Mesendoderm (in vitro differentiated cells): ENCODE measurements around the gene MBD3L2.
"Not testable (repeated sequence)": the region's sequence is repeated elsewhere in the genome, so short reads cannot be mapped to it uniquely, and the experiment has no call there.

Experiments used
- DNase-seq: peaks from one replicate; pipeline ENCODE4 v3.0.0; 2013
- H2AK5ac ChIP-seq: 2 replicates; pipeline ENCODE4 v1.6.1; 2013; ENCODE audit warnings: low read length, inconsistent platforms
- H2BK120ac ChIP-seq: 2 replicates; pipeline ENCODE4 v1.6.1; 2013; ENCODE audit warnings: low read depth, mild to moderate bottlenecking, low read length, moderate library complexity, mixed read lengths
- H2BK15ac ChIP-seq: replicated peaks from 2 replicates; pipeline ENCODE4 v1.6.1; 2013; ENCODE audit warnings: low read depth, mild to moderate bottlenecking, moderate library complexity
- H2BK5ac ChIP-seq: 2 replicates; pipeline ENCODE4 v1.6.1; 2013; ENCODE audit warnings: low read length, inconsistent platforms
- H3K18ac ChIP-seq: 2 replicates; pipeline ENCODE4 v1.6.1; 2013; ENCODE audit warnings: mild to moderate bottlenecking, low read length, mixed read lengths
- H3K23ac ChIP-seq: one replicate; pipeline ENCODE4 v1.6.1; 2013; ENCODE audit warnings: low read length
- H3K27ac ChIP-seq: 2 replicates; pipeline ENCODE4 v1.5.1; 2013; ENCODE audit warnings: low read depth, mild to moderate bottlenecking, inconsistent platforms, low read length, moderate library complexity
- H3K27me3 ChIP-seq: 2 replicates; pipeline ENCODE4 v1.6.1; 2013; ENCODE audit warnings: low read length, control low read depth, mild to moderate bottlenecking, inconsistent platforms; ENCODE audit not compliant: insufficient read depth, poor library complexity
- H3K36me3 ChIP-seq: 2 replicates; pipeline ENCODE4 v1.6.1; 2013; ENCODE audit warnings: low read length, inconsistent platforms; ENCODE audit not compliant: control insufficient read depth, insufficient read depth
- H3K4ac ChIP-seq: one replicate; pipeline ENCODE4 v1.6.1; 2013; ENCODE audit warnings: low read depth, mild to moderate bottlenecking, low read length, moderate library complexity
- H3K4me1 ChIP-seq: 2 replicates; pipeline ENCODE4 v1.6.1; 2013; ENCODE audit warnings: low read depth, low read length, inconsistent platforms; ENCODE audit not compliant: control insufficient read depth
- H3K4me2 ChIP-seq: 2 replicates; pipeline ENCODE4 v1.6.1; 2013; ENCODE audit warnings: low read length
- H3K4me3 ChIP-seq: 2 replicates; pipeline ENCODE4 v1.5.1; 2013; ENCODE audit warnings: mild to moderate bottlenecking, low read length
- H3K56ac ChIP-seq: one replicate; pipeline ENCODE4 v1.6.1; 2013; ENCODE audit warnings: low read length
- H3K79me1 ChIP-seq: 2 replicates; pipeline ENCODE4 v1.6.1; 2013; ENCODE audit warnings: low read length, inconsistent platforms
- H3K79me2 ChIP-seq: 2 replicates; pipeline ENCODE4 v1.6.1; 2013; ENCODE audit warnings: mild to moderate bottlenecking, low read length; ENCODE audit not compliant: control insufficient read depth, insufficient read depth
- H3K9ac ChIP-seq: 2 replicates; pipeline ENCODE4 v1.6.1; 2013; ENCODE audit warnings: low read length, inconsistent platforms
- H4K5ac ChIP-seq: one replicate; pipeline ENCODE4 v1.6.1; 2013; ENCODE audit warnings: low read length
- H4K8ac ChIP-seq: one replicate; pipeline ENCODE4 v1.6.1; 2013; ENCODE audit warnings: low read depth, mild to moderate bottlenecking, control low read depth, low read length, moderate library complexity
- WGBS: extraction: QIAGEN DNeasy Blood & Tissue Kit; methylation state at CpG from one replicate; pipeline ENCODE4 v1.1.7; 2013; ENCODE audit warnings: low lambda C conversion rate, missing lambda C conversion rate; ENCODE audit not compliant: insufficient coverage; ENCODE audit errors: extremely low coverage; 5-methylcytosine and 5-hydroxymethylcytosine counted together

Gene MBD3L2

DNA sequence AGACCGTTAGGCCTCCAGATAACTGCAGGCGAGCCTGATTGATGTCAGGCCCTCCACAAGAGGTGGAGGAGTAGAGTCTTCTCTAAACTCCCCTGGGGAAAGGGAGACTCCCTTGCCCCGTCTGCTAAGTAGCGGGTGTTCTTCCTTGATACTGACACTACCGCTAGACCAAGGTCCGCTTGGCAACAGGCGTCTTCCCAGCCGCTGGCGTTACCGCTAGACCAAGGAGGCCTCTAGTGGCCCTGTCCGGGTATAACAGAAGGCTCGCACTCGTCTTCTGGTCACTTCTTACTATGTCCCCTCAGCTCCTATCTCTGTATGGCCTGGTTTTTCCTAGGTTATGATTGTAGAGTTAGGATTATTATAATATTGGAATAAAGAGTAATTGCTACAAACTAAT lies 18.0 kb downstream of the MBD3L2 start:
- H2BK120ac ChIP-seq, H3K4me1 ChIP-seq, H3K4me2 ChIP-seq, H3K18ac ChIP-seq, H3K56ac ChIP-seq, H3K9ac ChIP-seq, H4K5ac ChIP-seq, H3K79me2 ChIP-seq, H3K23ac ChIP-seq, H3K27me3 ChIP-seq, H3K4me3 ChIP-seq, H3K27ac ChIP-seq, H3K79me1 ChIP-seq, H3K36me3 ChIP-seq, H3K4ac ChIP-seq, H2BK15ac ChIP-seq, H2BK5ac ChIP-seq, H2AK5ac ChIP-seq, H4K8ac ChIP-seq: not testable (repeated sequence)
- peak; percentile 65 for DNase-seq
- no CpG with 5 or more reads among the region's 13 CpGs for WGBS

DNA sequence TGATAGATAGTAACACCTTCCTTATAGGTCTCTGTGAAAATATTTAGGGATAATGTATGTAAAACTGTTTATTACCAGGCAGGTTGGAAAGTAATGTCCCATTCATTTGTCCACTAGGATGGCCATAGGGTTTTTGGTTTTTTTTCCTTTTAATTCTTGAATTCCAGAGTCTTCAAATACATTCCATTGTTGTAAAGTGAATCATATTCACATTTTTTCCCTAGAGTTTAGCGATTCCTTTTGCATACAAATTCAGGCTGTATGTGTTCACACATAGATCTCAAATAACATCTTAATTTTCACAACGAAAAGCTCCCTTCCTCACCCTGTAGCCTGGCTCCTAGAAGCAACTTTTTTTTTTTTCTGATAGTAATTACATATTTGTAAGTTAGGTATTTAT lies 18.6 kb downstream of the MBD3L2 start:
- Histone ChIP-seq H3K79me1 (peaks cover 1% of the 10 kb centered on the region), H3K9ac (no peak overlapping the region), H3K4me3 (no peak overlapping the region), H3K4me2 (no peak overlapping the region), H3K4ac (no peak overlapping the region), H2BK120ac (no peak overlapping the region), H2BK5ac (no peak overlapping the region), H2BK15ac (no peak overlapping the region), H4K8ac (no peak overlapping the region), H3K27me3 (no peaks in the 10 kb centered on the region), H3K27ac (no peak overlapping the region), H3K4me1 (no peaks in the 10 kb centered on the region), H3K18ac (no peak overlapping the region), H3K23ac (no peak overlapping the region), H3K56ac (no peak overlapping the region), H3K79me2 (peaks cover 1% of the 10 kb centered on the region), H2AK5ac (no peak overlapping the region), H3K36me3 (peaks cover 2% of the 10 kb centered on the region), H4K5ac (no peak overlapping the region)
- no CpG with 5 or more reads among the region's 2 CpGs for WGBS
- no peak for DNase-seq

DNA sequence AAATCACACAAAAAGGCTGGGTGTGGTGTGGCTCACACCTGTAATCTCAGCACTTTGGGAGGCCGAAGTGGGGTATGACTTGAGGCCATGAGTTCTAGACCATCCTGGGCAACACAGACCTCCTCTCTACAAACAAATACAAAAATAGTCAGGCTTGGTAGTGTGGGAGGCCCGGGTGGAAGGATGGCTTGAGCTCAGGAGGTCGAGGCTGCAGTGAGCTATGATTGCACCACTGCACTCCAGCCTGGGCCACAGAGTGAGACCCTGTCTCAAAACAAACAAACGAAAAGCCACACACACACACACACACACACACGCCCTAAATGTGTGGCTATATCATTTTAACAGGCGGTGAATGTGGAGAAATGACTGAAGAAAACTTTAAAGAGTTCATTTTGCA lies 19.5 kb downstream of the MBD3L2 start:
- Histone ChIP-seq H3K18ac (no peak overlapping the region), H3K4me2 (no peak overlapping the region), H3K4me3 (no peak overlapping the region), H3K9ac (no peak overlapping the region), H3K23ac (no peak overlapping the region), H2BK5ac (no peak overlapping the region), H3K36me3 (peaks cover 2% of the 10 kb centered on the region), H3K79me2 (peaks cover 1% of the 10 kb centered on the region), H3K27me3 (no peaks in the 10 kb centered on the region), H2BK15ac (no peak overlapping the region), H3K56ac (no peak overlapping the region), H3K79me1 (peaks cover 1% of the 10 kb centered on the region), H2AK5ac (no peak overlapping the region), H2BK120ac (no peak overlapping the region), H3K4ac (no peak overlapping the region), H3K4me1 (no peaks in the 10 kb centered on the region), H3K27ac (no peak overlapping the region), H4K8ac (no peak overlapping the region), H4K5ac (no peak overlapping the region)
- WGBS = no CpG with 5 or more reads among the region's 6 CpGs
- DNase-seq = no peak

DNA sequence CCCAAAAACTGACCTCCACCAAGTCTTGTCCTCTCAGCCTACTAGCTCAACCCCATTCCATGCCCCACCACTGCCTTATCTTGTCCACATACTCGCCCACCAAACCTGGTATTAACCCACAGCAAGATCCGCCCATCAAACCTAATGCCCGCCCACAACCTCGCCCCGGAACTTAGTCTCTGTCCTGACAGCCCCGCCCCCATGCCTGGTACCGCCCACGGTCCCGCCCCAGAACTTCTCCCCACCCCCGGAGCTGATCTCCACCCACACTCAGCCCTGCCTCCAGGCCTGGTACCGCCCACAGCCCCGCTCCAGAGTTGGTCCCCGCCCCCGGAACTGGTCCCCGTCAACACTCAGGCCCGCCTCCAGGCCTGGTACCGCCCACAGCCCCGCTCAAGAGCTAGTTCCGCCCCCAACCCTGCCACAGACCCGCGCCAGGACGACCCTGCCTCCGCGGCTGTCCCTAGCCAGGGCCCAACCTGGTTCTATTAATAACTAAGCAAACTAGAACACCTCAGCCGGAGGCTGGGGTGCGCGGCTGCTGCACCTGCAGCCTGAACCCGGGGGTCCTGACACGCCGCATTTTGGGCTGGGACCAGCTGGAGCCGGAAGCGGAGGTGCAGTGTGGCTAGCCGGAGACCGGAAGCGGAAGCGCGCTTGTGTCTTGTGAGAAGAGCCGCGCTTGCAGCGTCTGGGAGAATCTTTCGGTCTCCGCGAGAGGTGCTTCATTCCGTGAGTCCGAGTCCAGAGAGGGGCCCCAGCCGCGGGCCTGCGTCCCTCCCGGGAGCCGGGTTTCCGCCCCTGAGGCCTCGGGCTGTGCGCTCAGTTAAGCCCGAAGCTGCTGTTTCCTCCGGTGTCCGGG lies 20.2 kb downstream of the MBD3L2 start, which contains the start of gene ZNF557:
Gene ZNF557 (plus strand): TSS at position 662 of the 862 bp plus-strand sequence. CDS start 5,372 bp downstream, outside the sequence.
- Histone ChIP-seq H2BK120ac (peak within 1 kb of the TSS; percentile 40), H3K56ac (peak within 1 kb of the TSS; percentile 89), H3K79me2 (peaks cover 1% of the 10 kb centered on the region), H2AK5ac (no peak within 1 kb of the TSS), H4K5ac (no peak within 1 kb of the TSS), H3K27ac (no peak within 1 kb of the TSS), H3K79me1 (peaks cover 1% of the 10 kb centered on the region), H3K4ac (peak within 1 kb of the TSS; percentile 88), H3K27me3 (no peaks in the 10 kb centered on the region), H3K4me1 (no peaks in the 10 kb centered on the region), H2BK5ac (peak within 1 kb of the TSS; percentile 63), H3K4me2 (peak within 1 kb of the TSS; percentile 46), H3K4me3 (peak within 1 kb of the TSS; percentile 97), H3K9ac (peak within 1 kb of the TSS; percentile 82), H3K23ac (no peak within 1 kb of the TSS), H3K18ac (peak within 1 kb of the TSS; percentile 95), H4K8ac (no peak within 1 kb of the TSS), H2BK15ac (no peak within 1 kb of the TSS), H3K36me3 (peaks cover 2% of the 10 kb centered on the region)
- WGBS = no CpG with 5 or more reads among the region's 56 CpGs
- peak; percentile 98 for DNase-seq

DNA sequence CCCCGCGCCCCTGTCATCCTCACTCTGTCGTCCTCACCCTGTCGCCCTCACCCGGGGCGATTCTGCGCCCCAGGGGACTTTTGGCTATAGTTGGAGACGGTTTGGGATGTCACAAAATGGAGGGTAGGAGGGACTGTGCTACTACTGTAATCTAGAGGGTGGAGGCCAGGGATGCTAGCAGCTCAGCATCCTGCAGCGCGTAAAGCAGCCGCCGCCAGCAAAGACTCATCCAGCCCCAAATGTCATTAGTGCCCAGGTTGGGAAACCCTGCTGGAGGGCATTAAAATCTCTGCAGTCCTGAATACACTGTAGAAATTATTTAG lies 20.7 kb downstream of the MBD3L2 start:
- H4K5ac ChIP-seq = no peak overlapping the region
- peak overlapping the region; percentile 20 for H3K18ac ChIP-seq
- H3K9ac ChIP-seq = peak overlapping the region; percentile 82
- no peaks in the 10 kb centered on the region for H3K27me3 ChIP-seq
- no peak overlapping the region for H3K4ac ChIP-seq
- H2BK15ac ChIP-seq = no peak overlapping the region
- H3K23ac ChIP-seq = no peak overlapping the region
- peak overlapping the region; percentile 27 for H3K4me2 ChIP-seq
- H4K8ac ChIP-seq = no peak overlapping the region
- no peak overlapping the region for H2BK5ac ChIP-seq
- H3K79me1 ChIP-seq = peaks cover 1% of the 10 kb centered on the region
- H3K4me3 ChIP-seq = peak overlapping the region; percentile 97
- peak overlapping the region; percentile 89 for H3K56ac ChIP-seq
- no peak overlapping the region for H3K27ac ChIP-seq
- no CpG with 5 or more reads among the region's 12 CpGs for WGBS
- peaks cover 1% of the 10 kb centered on the region for H3K79me2 ChIP-seq
- no peak overlapping the region for H2BK120ac ChIP-seq
- H3K4me1 ChIP-seq = no peaks in the 10 kb centered on the region
- no peak overlapping the region for H2AK5ac ChIP-seq
- no peak for DNase-seq
- peaks cover 2% of the 10 kb centered on the region for H3K36me3 ChIP-seq
